Duodenal mucosa (tissue), 2 donors: ENCODE data around the gene IL1RL1.

ENCODE experiments used
- H3K27ac ChIP-seq: one replicate; pipeline ENCODE4 v1.7.0; 2013; ENCODE audit warnings: low read depth, low read length
- H3K27me3 ChIP-seq, 2 donors: one replicate each; pipeline ENCODE4 v1.7.0; 2013; ENCODE audit warnings: low read length in 2 of 2, control low read depth in 1 of 2; ENCODE audit not compliant: insufficient read depth in 2 of 2, control insufficient read depth in 1 of 2
- H3K36me3 ChIP-seq, 2 donors: one replicate each; pipeline ENCODE4 v1.7.0; 2013; ENCODE audit warnings: low read length in 2 of 2, control low read depth in 1 of 2; ENCODE audit not compliant: insufficient read depth in 2 of 2, control insufficient read depth in 1 of 2
- H3K4me1 ChIP-seq, 2 donors: one replicate each; pipeline ENCODE4 v1.7.0; 2013; ENCODE audit warnings: low read length in 2 of 2, control low read depth in 1 of 2; ENCODE audit not compliant: insufficient read depth in 2 of 2, control insufficient read depth in 1 of 2
- H3K4me3 ChIP-seq, 2 donors: one replicate each; pipeline ENCODE4 v1.7.0; 2013; ENCODE audit warnings: low read length in 2 of 2, low read depth in 1 of 2
- H3K9ac ChIP-seq, 2 donors: one replicate each; pipeline ENCODE4 v1.7.0; 2013; ENCODE audit warnings: low read length in 2 of 2, low read depth in 1 of 2
- H3K9me3 ChIP-seq, 2 donors: one replicate each; pipeline ENCODE4 v1.7.0; 2013; ENCODE audit warnings: low read length in 2 of 2, control low read depth in 1 of 2; ENCODE audit not compliant: control insufficient read depth in 1 of 2

Gene IL1RL1

DNA sequence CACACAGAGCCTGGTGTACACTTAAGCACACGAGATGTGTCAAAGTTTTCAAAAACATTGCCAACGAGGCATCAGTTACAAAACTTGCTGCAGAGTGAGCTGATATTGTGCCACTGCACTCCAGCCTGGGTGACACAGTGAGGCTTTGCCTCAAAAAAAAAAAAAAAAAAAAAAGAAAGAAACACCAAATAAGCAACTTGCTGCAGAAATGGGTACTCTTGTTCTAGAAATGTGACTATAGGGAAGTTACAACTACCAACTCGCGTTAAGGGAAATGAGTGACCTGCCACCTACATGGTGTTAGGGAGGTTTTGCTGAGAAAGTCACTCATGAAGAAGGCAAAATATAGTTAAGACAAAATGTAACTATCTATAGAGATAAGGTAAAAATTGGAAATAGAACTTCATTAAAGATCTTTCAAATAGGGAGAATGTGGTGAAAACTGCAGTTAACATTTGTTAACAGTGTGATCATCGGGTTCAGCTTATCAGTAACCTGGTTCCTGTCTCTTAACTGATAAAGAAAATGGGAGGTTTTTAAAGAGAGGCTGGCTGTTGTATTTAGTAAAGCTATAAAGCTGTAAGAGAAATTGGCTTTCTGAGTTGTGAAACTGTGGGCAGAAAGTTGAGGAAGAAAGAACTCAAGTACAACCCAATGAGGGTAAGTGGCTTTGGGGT, at the start of gene IL1RL1:
TSS of gene IL1RL1 (plus strand) at position 600 of the 677 bp plus-strand sequence. CDS start 26,702 bp downstream, outside the sequence.
- Histone ChIP-seq H3K4me3 (no peak within 1 kb of the TSS), H3K4me1 (no peaks in the 10 kb centered on the region), H3K36me3 (no peaks in the 10 kb centered on the region), H3K27ac (no peak within 1 kb of the TSS), H3K9ac (no peak within 1 kb of the TSS), H3K27me3 (peaks cover 0 to under 1% of the 10 kb centered on the region in 2 donors), H3K9me3 (no peaks in the 10 kb centered on the region)

DNA sequence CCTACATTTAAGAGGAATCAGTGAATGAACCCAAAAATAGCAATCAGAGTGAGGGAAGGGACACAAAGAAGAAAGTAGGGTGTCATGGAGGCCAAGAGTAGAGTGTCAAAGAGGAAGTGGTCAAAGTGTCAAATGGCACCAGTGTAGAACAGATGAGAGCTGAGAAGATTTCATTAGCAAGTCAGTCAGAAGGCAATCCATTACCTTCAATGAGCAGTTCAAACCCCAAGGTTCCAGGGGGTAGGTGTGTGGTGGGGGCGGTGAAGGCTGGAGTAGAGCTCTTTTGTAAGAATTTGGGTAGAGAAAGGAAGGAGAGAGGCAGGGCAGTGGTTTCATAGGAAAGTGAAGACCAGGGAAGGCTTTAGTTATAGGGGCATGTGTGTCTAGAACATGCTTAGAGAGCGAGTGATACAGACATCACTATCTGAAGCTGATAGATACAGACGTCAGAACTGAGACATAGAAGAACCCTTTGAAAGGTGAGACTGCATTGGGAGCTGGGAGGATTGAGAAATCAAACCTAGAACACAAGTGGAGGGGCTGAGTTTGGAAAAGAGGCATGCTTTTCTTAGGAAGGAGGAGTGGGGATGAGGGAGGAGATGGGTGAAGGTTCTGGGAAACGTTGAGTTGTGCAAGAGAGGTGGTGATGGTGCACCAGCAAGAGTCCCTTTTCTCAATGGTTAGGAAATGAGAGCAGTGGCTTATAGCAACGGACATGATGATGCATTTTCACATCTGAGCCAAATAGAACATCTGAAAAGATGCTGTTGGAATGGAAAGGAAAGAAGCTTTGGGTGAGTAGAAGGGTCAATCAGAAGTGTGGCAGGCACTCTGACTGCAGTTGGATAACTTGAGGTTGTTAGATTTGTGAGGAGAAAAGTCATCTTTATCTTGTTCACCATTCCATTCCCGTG, 48.9 kb upstream of the IL1RL1 start:
- Histone ChIP-seq H3K27me3 (peaks cover 0 to 3% of the 10 kb centered on the region in 2 donors), H3K4me3 (no peak overlapping the region), H3K4me1 (no peaks in the 10 kb centered on the region), H3K9ac (no peak overlapping the region), H3K36me3 (no peaks in the 10 kb centered on the region), H3K9me3 (no peaks in the 10 kb centered on the region), H3K27ac (no peak overlapping the region)

DNA sequence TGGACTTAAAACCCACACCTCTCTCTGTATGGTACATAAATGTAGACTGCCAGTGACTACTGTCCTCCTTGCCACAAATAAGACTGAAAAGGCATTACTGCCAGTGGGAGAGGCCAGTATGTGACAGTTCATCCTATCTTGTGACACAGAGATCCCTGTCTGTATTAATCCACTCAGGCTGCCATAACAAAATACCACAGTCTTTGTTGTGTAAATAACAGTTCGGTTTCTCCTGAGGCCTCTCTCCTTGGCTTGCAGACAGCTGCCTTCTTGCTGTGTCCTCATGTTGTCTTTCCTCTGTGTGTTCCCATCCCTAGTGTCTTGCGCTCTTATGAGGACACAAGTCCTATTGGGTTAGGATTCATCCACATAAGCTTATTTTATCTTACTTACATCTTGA, 46.4 kb upstream of the IL1RL1 start:
- Histone ChIP-seq H3K36me3 (no peaks in the 10 kb centered on the region), H3K4me1 (no peaks in the 10 kb centered on the region), H3K9me3 (no peaks in the 10 kb centered on the region), H3K27me3 (peaks cover 0 to 3% of the 10 kb centered on the region in 2 donors), H3K4me3 (no peak overlapping the region), H3K9ac (no peak overlapping the region), H3K27ac (no peak overlapping the region)

DNA sequence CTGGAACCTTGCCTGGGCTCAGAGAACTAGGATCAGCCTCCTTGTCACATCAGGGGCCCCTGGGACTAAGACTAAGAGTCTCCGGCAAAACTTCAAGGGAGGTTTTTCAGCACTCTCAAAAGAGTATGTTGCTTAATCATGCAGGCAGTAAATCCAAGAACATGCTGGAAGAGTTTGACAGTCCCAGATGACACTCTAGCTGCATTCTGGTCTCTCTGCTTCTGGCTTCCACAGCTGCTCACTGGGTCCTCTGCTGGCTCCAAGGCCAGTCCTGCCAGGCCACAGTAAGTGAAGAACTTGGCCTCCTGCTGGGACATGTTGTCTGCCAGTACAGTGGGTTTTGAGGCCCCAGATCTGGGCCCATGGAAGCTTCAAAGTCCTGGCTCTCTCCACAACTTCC, 45.2 kb upstream of the IL1RL1 start:
- no peak overlapping the region for H3K4me3 ChIP-seq
- no peaks in the 10 kb centered on the region for H3K4me1 ChIP-seq
- H3K36me3 ChIP-seq = no peaks in the 10 kb centered on the region
- peaks cover 0 to 1% of the 10 kb centered on the region in 2 donors for H3K27me3 ChIP-seq
- H3K27ac ChIP-seq = no peak overlapping the region
- no peak overlapping the region for H3K9ac ChIP-seq
- no peaks in the 10 kb centered on the region for H3K9me3 ChIP-seq

DNA sequence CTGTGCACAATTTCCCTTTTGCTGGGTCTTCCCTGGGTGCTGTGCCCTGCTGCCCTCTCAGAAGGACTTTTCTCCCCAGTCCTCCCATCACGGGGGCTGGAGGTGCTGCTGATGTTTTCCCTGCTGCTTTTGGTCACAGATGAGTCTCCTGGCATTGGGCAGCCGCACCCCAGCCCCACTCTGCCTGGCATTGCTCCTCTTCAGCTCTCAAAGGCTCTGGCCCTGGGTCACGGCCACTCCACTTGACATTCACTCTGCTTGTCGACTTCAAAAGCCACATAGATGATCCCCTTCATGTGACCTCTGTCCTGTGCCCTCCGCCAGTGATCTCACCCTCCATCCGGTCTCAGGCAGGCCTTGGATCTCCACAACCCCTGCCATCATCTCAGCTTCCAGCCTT, 43.6 kb upstream of the IL1RL1 start:
- Histone ChIP-seq H3K4me1 (no peaks in the 10 kb centered on the region), H3K9ac (no peak overlapping the region), H3K27ac (no peak overlapping the region), H3K36me3 (no peaks in the 10 kb centered on the region), H3K27me3 (no peaks in the 10 kb centered on the region), H3K4me3 (no peak overlapping the region), H3K9me3 (no peaks in the 10 kb centered on the region)

DNA sequence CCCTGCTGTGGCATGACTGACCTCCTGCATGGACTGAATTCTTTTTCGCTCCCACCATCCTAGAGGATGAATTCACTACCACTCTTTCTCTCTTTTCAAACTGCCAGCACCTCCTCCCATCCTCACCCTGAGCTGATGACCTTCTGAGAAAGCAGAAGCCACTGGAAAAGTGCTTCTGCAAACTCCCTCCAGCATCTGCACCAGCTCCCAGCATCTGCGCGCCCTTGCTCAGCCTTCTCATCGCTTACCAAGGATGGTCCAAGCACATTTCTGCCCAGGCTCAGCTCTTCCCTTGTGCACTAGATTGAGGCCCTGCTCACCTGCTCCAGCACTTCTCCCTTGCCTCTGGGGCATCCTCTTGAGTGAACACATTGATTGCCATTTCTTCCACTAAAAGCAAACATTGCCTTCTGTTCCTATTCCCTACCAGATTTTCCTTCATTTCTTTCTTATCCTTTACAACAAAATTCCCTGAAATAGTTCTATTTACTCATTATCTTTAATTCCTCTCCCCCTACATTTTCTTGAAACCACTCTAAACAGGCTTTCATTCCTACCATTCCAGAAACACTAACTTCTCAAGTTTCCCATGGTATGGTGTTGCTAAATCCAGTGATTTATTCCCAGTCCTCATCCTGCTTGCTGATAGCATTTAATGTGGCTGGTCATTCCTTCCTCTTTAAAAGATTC, 42.7 kb upstream of the IL1RL1 start:
- no peak overlapping the region for H3K27ac ChIP-seq

DNA sequence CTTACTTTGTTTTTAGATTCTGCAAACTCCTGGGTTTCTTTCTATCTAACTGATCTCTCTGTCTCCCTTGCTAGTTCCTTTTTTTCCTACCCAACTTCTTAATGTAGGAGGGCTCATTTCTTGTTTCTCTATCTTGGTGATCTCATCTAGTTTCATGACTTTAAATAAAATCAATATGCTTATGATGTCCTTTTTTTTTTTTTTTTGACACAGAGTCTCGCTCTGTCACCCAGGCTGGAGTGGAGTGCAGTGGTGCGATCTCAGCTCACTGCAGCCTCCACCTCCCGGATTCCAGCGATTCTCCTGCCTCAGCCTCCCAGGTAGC, 42.2 kb upstream of the IL1RL1 start:
- no peaks in the 10 kb centered on the region for H3K4me1 ChIP-seq
- no peaks in the 10 kb centered on the region for H3K9me3 ChIP-seq
- no peak overlapping the region for H3K9ac ChIP-seq
- H3K36me3 ChIP-seq = no peaks in the 10 kb centered on the region
- no peak overlapping the region for H3K27ac ChIP-seq
- no peaks in the 10 kb centered on the region for H3K27me3 ChIP-seq
- H3K4me3 ChIP-seq = no peak overlapping the region

More for the DNA sequence above, 42.7 kb upstream of the IL1RL1 start:
- no peaks in the 10 kb centered on the region for H3K27me3 ChIP-seq
- H3K4me3 ChIP-seq = no peak overlapping the region
- H3K9me3 ChIP-seq = no peaks in the 10 kb centered on the region
- no peaks in the 10 kb centered on the region for H3K36me3 ChIP-seq
- no peak overlapping the region for H3K9ac ChIP-seq
- H3K4me1 ChIP-seq = no peaks in the 10 kb centered on the region

DNA sequence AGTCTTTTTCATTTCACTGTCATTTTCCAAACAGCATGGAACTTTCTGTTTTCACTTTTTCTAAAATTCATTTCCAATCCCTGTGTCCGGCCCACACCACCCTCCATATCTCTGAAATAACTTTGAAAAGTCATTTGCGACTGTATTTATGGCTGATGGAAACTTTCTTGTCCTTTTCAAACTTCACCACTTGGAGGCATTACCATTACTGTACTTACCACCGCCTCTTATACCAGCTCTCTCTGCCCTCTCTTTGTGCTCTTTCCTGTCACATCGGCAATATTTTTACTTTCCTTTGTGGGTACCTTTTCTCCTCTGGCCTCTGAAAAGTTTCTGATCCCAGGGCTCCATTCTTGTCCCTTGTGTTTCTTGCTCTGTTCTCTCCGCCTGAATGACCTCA, 39.5 kb upstream of the IL1RL1 start:
- Histone ChIP-seq H3K4me1 (no peaks in the 10 kb centered on the region), H3K9me3 (no peaks in the 10 kb centered on the region), H3K9ac (no peak overlapping the region), H3K27me3 (no peaks in the 10 kb centered on the region), H3K36me3 (no peaks in the 10 kb centered on the region), H3K4me3 (no peak overlapping the region), H3K27ac (no peak overlapping the region)

DNA sequence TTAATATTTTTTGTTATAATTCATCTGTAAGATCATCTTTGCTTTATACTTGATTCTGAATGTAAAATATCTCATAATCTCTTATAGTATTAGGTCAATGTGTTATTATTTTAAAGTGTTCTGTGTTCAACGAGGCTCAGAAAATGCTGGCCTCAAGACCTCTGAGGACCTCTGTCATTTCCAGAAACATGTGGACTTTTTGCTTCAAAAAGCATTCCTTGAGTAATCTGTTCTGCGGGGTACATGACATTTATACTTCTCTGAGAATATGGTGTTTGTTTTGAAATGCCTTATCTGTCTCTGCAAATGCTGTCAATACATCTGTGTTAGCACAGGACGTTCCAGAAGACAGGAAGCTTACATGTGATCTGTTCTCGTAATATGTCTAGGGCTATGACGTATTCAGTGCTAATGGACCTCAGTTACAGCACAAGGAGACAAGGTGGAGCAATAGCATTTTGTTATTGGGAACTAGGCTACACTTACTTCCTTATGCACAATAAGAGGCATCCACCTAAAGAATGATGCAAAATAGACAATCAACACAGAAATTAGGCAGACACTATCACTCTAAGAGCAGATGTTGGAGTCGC, 37.6 kb upstream of the IL1RL1 start:
- H3K4me1 ChIP-seq = peaks cover 0 to 6% of the 10 kb centered on the region in 2 donors
- H3K27ac ChIP-seq = no peak overlapping the region
- H3K36me3 ChIP-seq = no peaks in the 10 kb centered on the region
- no peaks in the 10 kb centered on the region for H3K9me3 ChIP-seq
- H3K27me3 ChIP-seq = no peaks in the 10 kb centered on the region
- H3K9ac ChIP-seq = no peak overlapping the region
- H3K4me3 ChIP-seq = no peak overlapping the region
